ENCODE measurements around the gene SLC6A13.
"Not testable (repeated sequence)": the region's sequence is repeated elsewhere in the genome, so short reads cannot be mapped to it uniquely, and the experiment has no call there.

The SLC6A13 gene

GRCh38 chr12:262817-263216 lies at the start of gene SLC6A13:
TSS of gene SLC6A13 (minus strand) at chr12:262836. CDS start at chr12:260052, 2,784 bp downstream.
- DNase-seq (ENCODE audit: low read depth): no peak

- no peak for DNase-seq (ENCODE audit: low read depth)
Measured at GRCh38 chr12:308511-308910, 45.9 kb upstream of the SLC6A13 start.

- DNase-seq (ENCODE audit: low read depth): no peak
Measured at GRCh38 chr12:307406-307805, 44.8 kb upstream of the SLC6A13 start.

GRCh38 chr12:304805-305204 lies 42.2 kb upstream of the SLC6A13 start:
- no peak for DNase-seq (ENCODE audit: low read depth)

GRCh38 chr12:302766-303165 lies 40.1 kb upstream of the SLC6A13 start:
- DNase-seq (ENCODE audit: low read depth): not testable (repeated sequence)

GRCh38 chr12:300166-300565 lies 37.5 kb upstream of the SLC6A13 start:
- not testable (repeated sequence) for DNase-seq (ENCODE audit: low read depth)

GRCh38 chr12:299511-299910 lies 36.9 kb upstream of the SLC6A13 start:
- DNase-seq (ENCODE audit: low read depth): not testable (repeated sequence)

- DNase-seq (ENCODE audit: low read depth): not testable (repeated sequence)
Measured at GRCh38 chr12:298059-298458, 35.4 kb upstream of the SLC6A13 start.

- DNase-seq (ENCODE audit: low read depth): no peak
Measured at GRCh38 chr12:295132-295531, 32.5 kb upstream of the SLC6A13 start.

- no peak for DNase-seq (ENCODE audit: low read depth)
Measured at GRCh38 chr12:293199-293598, 30.6 kb upstream of the SLC6A13 start.

GRCh38 chr12:292186-292585 lies 29.6 kb upstream of the SLC6A13 start:
- no peak for DNase-seq (ENCODE audit: low read depth)

GRCh38 chr12:291153-291723 lies 28.6 kb upstream of the SLC6A13 start:
- DNase-seq (ENCODE audit: low read depth): peak; percentile 8

GRCh38 chr12:288687-289086 lies 26.1 kb upstream of the SLC6A13 start:
- DNase-seq (ENCODE audit: low read depth): no peak

- no peak for DNase-seq (ENCODE audit: low read depth)
Measured at GRCh38 chr12:286531-287300, 24.1 kb upstream of the SLC6A13 start.

GRCh38 chr12:278046-278445 lies 15.4 kb upstream of the SLC6A13 start:
- no peak for DNase-seq (ENCODE audit: low read depth)

GRCh38 chr12:275812-276211 lies 13.2 kb upstream of the SLC6A13 start:
- no peak for DNase-seq (ENCODE audit: low read depth)

GRCh38 chr12:273382-273781 lies 10.7 kb upstream of the SLC6A13 start:
- DNase-seq (ENCODE audit: low read depth): no peak

GRCh38 chr12:272942-273341 lies 10.3 kb upstream of the SLC6A13 start:
- DNase-seq (ENCODE audit: low read depth): no peak

GRCh38 chr12:271161-271560 lies 8.5 kb upstream of the SLC6A13 start:
- no peak for DNase-seq (ENCODE audit: low read depth)

GRCh38 chr12:269191-269590 lies 6.6 kb upstream of the SLC6A13 start:
- no peak for DNase-seq (ENCODE audit: low read depth)

- no peak for DNase-seq (ENCODE audit: low read depth)
Measured at GRCh38 chr12:268483-268840, 5.8 kb upstream of the SLC6A13 start.

GRCh38 chr12:267581-268482 lies 5.2 kb upstream of the SLC6A13 start:
- DNase-seq (ENCODE audit: low read depth): no peak

GRCh38 chr12:265096-265495 lies 2.5 kb upstream of the SLC6A13 start:
- DNase-seq (ENCODE audit: low read depth): no peak

Measured in fibroblast of the conjunctiva (primary cell).